Smooth muscle cell (in vitro differentiated cells): ENCODE data around the gene PNKP. TPM values are rescaled to one million over a fixed set of nuclear protein-coding genes. Genes with fewer than 3 reads are reported as not detected.
A peak's percentile ranks its signal among the peaks of the same experiment; 100 is the strongest.
"Not testable (repeated sequence)": the region's sequence is repeated elsewhere in the genome, so short reads cannot be mapped to it uniquely, and the experiment has no call there.

Experiments used
- DNase-seq: peaks from one replicate; lab custom pipeline; 2025; ENCODE audit not compliant: unreplicated experiment; lab: John Stamatoyannopoulos, UW
- H2AFZ ChIP-seq: fragments of 200-600 bp; sonication (generic); 2 replicates; pipeline ENCODE4 v1.6.0; 2016; ENCODE audit warnings: antibody characterized with exemption, low read depth, mild to moderate bottlenecking
- H3F3A ChIP-seq: fragments of 200-600 bp; sonication (generic); 2 replicates; pipeline ENCODE4 v1.6.0; 2017; ENCODE audit warnings: antibody characterized with exemption, low read depth
- H3K27ac ChIP-seq: fragments of 200-600 bp; sonication (generic); 2 replicates; pipeline ENCODE4 v1.5.1; 2016; ENCODE audit warnings: low read depth, mild to moderate bottlenecking
- H3K27me3 ChIP-seq: fragments of 200-600 bp; sonication (generic); 2 replicates; pipeline ENCODE4 v1.6.1; 2016; ENCODE audit warnings: low read depth, mild to moderate bottlenecking
- H3K36me3 ChIP-seq: fragments of 200-600 bp; sonication (generic); 2 replicates; pipeline ENCODE4 v1.5.1; 2016; ENCODE audit warnings: low read depth
- H3K4me1 ChIP-seq: fragments of 200-600 bp; sonication (generic); 2 replicates; pipeline ENCODE4 v1.5.1; 2016; ENCODE audit warnings: low read depth
- H3K4me2 ChIP-seq: fragments of 200-600 bp; sonication (generic); 2 replicates; pipeline ENCODE4 v1.6.0; 2016; ENCODE audit warnings: mild to moderate bottlenecking
- H3K4me3 ChIP-seq: fragments of 200-600 bp; sonication (generic); 2 replicates; pipeline ENCODE4 v1.5.1; 2016; ENCODE audit warnings: mild to moderate bottlenecking
- H3K79me2 ChIP-seq: fragments of 200-600 bp; sonication (generic); 2 replicates; pipeline ENCODE4 v1.6.0; 2016; ENCODE audit warnings: low read depth, mild to moderate bottlenecking
- H3K9ac ChIP-seq: fragments of 200-600 bp; sonication (generic); 2 replicates; pipeline ENCODE4 v1.6.0; 2016; ENCODE audit warnings: low read depth
- H3K9me3 ChIP-seq: fragments of 200-600 bp; sonication (generic); replicated peaks from 2 replicates; pipeline ENCODE4 v1.5.1; 2016; ENCODE audit warnings: low read depth
- H4K20me1 ChIP-seq: fragments of 200-600 bp; sonication (generic); 2 replicates; pipeline ENCODE4 v1.6.0; 2016; ENCODE audit warnings: low read depth
- WGBS: methylation state at CpG from one replicate; pipeline ENCODE4 v1.1.7; 2016; ENCODE audit warnings: low lambda C conversion rate; 5-methylcytosine and 5-hydroxymethylcytosine counted together
- polyA plus RNA-seq: library from polyadenylated mRNA; unstranded; fragments of >200 nt; fragmentation: Nextera tagmentation; extraction: Ambion mirVana; gene quantifications from 2 replicates; pipeline ENCODE4 v1.2.1, GENCODE V29; 2016
- total RNA-seq: library from RNA; depleted of rRNA; stranded (reverse); fragments of >200 nt; gene quantifications from 2 replicates; pipeline ENCODE4 v1.2.3, GENCODE V29; 2014
- TF ChIP-seq, protein P1 (sequence below): fragments of 200-600 bp; sonication (generic); IDR thresholded peaks from 2 replicates; pipeline ENCODE4 v1.5.1; 2017; ENCODE audit warnings: borderline replicate concordance, mild to moderate bottlenecking, antibody characterized with exemption; ENCODE audit not compliant: insufficient read depth, poor library complexity, severe bottlenecking

PNKP gene
- total and polyA plus RNA-seq, 2 experiments from 2014 or later = 15.3 to 42.4 TPM

DNA sequence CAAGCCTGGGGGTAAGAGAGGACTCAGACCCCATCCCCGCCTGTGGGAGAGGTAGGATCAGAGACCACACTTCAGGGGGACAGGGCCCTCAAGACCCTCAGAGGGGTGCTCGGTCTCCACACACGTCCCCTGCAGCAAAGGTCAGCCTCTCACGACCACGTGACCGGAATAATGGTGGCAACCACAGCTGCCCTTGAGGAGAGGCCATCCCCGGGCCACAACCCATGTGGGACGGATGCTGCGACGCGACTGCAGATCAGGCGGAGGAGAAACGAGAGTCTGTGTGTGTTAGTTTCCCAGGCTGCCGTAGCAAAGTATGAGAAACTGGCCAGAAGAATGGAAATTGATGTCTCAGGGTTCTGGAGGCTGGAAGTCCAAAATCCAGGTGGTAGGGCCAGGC lies 40.3 kb downstream of the PNKP start:
- Histone ChIP-seq H3K27ac (no peak overlapping the region), H3K4me2 (no peak overlapping the region), H3K36me3 (no peaks in the 10 kb centered on the region), H3K9me3 (no peaks in the 10 kb centered on the region), H3K4me1 (no peaks in the 10 kb centered on the region), H3K9ac (no peak overlapping the region), H3K79me2 (peaks cover 33% of the 10 kb centered on the region), H4K20me1 (peaks cover 72% of the 10 kb centered on the region), H2AFZ (no peak overlapping the region), H3K4me3 (no peak overlapping the region), H3K27me3 (no peaks in the 10 kb centered on the region), H3F3A (no peaks in the 10 kb centered on the region)
- TF ChIP-seq, protein P1, sequence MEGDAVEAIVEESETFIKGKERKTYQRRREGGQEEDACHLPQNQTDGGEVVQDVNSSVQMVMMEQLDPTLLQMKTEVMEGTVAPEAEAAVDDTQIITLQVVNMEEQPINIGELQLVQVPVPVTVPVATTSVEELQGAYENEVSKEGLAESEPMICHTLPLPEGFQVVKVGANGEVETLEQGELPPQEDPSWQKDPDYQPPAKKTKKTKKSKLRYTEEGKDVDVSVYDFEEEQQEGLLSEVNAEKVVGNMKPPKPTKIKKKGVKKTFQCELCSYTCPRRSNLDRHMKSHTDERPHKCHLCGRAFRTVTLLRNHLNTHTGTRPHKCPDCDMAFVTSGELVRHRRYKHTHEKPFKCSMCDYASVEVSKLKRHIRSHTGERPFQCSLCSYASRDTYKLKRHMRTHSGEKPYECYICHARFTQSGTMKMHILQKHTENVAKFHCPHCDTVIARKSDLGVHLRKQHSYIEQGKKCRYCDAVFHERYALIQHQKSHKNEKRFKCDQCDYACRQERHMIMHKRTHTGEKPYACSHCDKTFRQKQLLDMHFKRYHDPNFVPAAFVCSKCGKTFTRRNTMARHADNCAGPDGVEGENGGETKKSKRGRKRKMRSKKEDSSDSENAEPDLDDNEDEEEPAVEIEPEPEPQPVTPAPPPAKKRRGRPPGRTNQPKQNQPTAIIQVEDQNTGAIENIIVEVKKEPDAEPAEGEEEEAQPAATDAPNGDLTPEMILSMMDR = no peak
- 97% methylated on average over 14 of the region's 14 CpGs for WGBS
- DNase-seq = no peak

DNA sequence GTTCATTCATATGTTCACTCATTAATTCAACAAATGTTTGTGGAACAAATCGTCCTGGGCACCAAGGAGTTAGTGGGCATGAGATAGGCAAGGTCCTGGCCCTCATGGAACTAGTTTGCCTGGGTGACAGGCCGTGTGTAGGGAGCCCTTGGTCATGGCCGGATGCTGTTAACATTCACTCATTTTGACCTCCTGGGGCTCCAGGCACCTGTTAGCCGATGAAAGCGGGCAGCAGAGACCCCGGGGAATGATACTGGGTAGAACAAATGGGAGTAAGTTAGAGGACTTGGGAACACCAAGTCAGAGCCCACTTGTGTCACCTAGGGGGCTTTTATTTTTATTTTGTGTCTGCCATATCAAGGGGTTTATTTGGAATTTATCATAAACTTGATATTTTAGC lies 42.7 kb downstream of the PNKP start:
- WGBS = 92% methylated on average over 6 of the region's 6 CpGs
- peaks cover 50% of the 10 kb centered on the region for H3K79me2 ChIP-seq
- peaks cover 64% of the 10 kb centered on the region for H4K20me1 ChIP-seq

DNA sequence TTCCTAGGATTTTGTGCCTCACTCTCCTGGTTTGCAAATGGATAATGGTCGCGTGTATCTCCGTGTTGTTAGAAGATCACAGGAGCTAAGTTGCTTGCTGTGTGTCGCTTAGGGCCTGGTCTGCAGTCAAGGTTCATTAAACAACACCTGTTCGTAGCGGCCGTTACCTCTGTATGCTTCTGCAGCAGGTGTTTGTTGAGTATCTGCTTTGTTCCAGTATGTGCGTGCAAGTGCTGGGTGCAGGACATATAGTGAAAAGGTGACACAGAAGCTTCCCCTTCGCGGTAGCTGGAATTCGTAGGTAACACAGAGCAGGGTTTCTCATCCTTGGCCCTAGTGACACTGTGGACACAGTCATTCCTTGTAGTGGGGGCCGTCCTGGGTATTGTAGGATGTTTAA lies 43.9 kb downstream of the PNKP start:
- Histone ChIP-seq H3K27me3 (no peaks in the 10 kb centered on the region), H3K79me2 (peaks cover 62% of the 10 kb centered on the region), H3K36me3 (no peaks in the 10 kb centered on the region), H4K20me1 (peaks cover 54% of the 10 kb centered on the region), H3K9ac (no peak overlapping the region), H3K4me2 (no peak overlapping the region), H3K4me1 (peaks cover 7% of the 10 kb centered on the region), H3K9me3 (no peaks in the 10 kb centered on the region), H3K4me3 (no peak overlapping the region), H3F3A (no peaks in the 10 kb centered on the region), H3K27ac (no peak overlapping the region), H2AFZ (no peak overlapping the region)
- WGBS = 97% methylated on average over 12 of the region's 12 CpGs
- no peak for DNase-seq
- TF ChIP-seq, protein P1 = no peak

More for the DNA sequence above, 42.7 kb downstream of the PNKP start:
- H3K9ac ChIP-seq = no peak overlapping the region
- TF ChIP-seq, protein P1 = no peak
- no peaks in the 10 kb centered on the region for H3K4me1 ChIP-seq
- H3K36me3 ChIP-seq = no peaks in the 10 kb centered on the region
- no peak overlapping the region for H3K4me3 ChIP-seq
- no peak overlapping the region for H3K27ac ChIP-seq
- no peaks in the 10 kb centered on the region for H3K27me3 ChIP-seq
- no peaks in the 10 kb centered on the region for H3K9me3 ChIP-seq
- DNase-seq = no peak
- no peaks in the 10 kb centered on the region for H3F3A ChIP-seq
- no peak overlapping the region for H2AFZ ChIP-seq
- no peak overlapping the region for H3K4me2 ChIP-seq

DNA sequence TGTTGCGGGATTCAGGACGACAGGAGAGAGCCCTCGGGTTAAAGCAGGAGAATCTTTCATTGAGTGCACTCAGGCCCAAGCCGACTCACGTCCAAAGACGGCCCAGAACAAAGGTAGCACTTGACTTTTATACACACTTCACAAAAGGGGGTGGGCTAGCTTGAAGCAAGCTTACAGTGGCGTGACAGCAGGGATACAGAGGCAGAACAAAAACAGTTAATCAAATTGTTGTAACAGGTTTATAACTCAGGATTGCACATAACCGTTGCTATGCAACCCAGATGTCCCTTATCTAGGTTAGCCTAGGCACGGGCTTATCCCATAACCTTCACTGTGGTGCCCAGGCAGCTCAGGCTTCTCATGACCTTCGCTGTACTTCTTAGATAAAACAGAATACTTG lies 47.3 kb downstream of the PNKP start:
- H3K4me3 ChIP-seq = no peak overlapping the region
- H3K9me3 ChIP-seq = no peaks in the 10 kb centered on the region
- H2AFZ ChIP-seq = no peak overlapping the region
- no peak overlapping the region for H3K9ac ChIP-seq
- no peak for DNase-seq
- TF ChIP-seq, protein P1 = no peak
- peaks cover 22% of the 10 kb centered on the region for H4K20me1 ChIP-seq
- WGBS = 63% methylated on average over 10 of the region's 10 CpGs
- H3K4me2 ChIP-seq = no peak overlapping the region
- H3K36me3 ChIP-seq = no peaks in the 10 kb centered on the region
- peak overlapping the region; percentile 52 for H3K27ac ChIP-seq
- peaks cover 62% of the 10 kb centered on the region for H3K79me2 ChIP-seq
- peaks cover 7% of the 10 kb centered on the region for H3K4me1 ChIP-seq
- peaks cover 4% of the 10 kb centered on the region for H3F3A ChIP-seq
- H3K27me3 ChIP-seq = no peaks in the 10 kb centered on the region

DNA sequence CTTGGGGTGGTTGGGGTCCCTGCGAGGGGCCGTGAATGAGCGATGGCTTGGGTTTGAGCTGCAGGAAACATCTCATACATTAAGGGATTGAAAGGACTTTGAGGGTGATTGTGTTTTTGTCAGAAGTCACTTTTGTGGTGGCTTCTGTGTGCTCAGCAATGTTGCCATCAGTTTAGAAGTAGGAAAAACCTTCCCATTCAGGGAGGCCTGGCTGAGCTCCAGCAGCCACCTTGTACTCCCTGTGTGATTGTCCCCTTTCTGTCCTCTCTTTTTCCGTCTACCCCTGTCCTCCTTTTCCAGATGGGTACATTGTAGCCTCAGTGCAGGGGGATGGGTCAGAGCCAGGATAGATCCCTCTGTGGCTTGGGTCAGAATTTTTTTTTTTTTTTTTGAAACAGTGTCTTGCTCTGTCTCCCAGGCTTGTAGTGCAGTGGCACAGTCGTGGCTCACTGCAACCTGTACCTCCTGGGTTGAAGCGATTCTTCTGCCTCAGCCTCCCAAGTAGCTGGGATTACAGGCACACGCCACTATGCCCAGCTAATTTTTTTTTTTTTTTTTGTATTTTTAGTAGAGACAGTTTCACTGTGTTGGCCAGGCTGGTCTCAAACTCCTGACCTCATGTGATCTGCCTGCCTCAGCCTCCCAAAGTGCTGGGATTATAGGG lies 47.8 kb downstream of the PNKP start:
- Histone ChIP-seq H3K79me2 (peaks cover 56% of the 10 kb centered on the region), H3K4me3 (peak overlapping the region; percentile 81)

More for the DNA sequence above, 47.8 kb downstream of the PNKP start:
- not testable (repeated sequence) for H3K9me3 ChIP-seq, H3K36me3 ChIP-seq, H2AFZ ChIP-seq, H3K4me1 ChIP-seq, H3K27me3 ChIP-seq, DNase-seq, H3F3A ChIP-seq
- Histone ChIP-seq H3K27ac (peak overlapping the region; percentile 97), H3K9ac (peak overlapping the region; percentile 97), H4K20me1 (peaks cover 16% of the 10 kb centered on the region), H3K4me2 (peak overlapping the region; percentile 97)
- WGBS = 95% methylated on average over 7 of the region's 7 CpGs
